DOHH2 (cell line): ENCODE measurements around the gene PRRT2.

Source experiments
- EZH2phosphoT487 ChIP-seq: fragments of 200-600 bp; sonication (generic); IDR thresholded peaks from 2 replicates; pipeline ENCODE4 v1.6.1; 2017; ENCODE audit warnings: borderline replicate concordance, mild to moderate bottlenecking, antibody characterized with exemption, low read length, moderate library complexity, mixed read lengths
- TF ChIP-seq, protein P1 (sequence below): fragments of 200-600 bp; sonication (generic); IDR thresholded peaks from one replicate; pipeline ENCODE4 v1.5.1; 2014; ENCODE audit warnings: antibody characterized with exemption, mild to moderate bottlenecking, low read depth, low read length; ENCODE audit not compliant: poor library complexity, severe bottlenecking

GRCh38 chr16:29852654-29853053, 40.7 kb downstream of the PRRT2 start:
- TF ChIP-seq, protein P1, sequence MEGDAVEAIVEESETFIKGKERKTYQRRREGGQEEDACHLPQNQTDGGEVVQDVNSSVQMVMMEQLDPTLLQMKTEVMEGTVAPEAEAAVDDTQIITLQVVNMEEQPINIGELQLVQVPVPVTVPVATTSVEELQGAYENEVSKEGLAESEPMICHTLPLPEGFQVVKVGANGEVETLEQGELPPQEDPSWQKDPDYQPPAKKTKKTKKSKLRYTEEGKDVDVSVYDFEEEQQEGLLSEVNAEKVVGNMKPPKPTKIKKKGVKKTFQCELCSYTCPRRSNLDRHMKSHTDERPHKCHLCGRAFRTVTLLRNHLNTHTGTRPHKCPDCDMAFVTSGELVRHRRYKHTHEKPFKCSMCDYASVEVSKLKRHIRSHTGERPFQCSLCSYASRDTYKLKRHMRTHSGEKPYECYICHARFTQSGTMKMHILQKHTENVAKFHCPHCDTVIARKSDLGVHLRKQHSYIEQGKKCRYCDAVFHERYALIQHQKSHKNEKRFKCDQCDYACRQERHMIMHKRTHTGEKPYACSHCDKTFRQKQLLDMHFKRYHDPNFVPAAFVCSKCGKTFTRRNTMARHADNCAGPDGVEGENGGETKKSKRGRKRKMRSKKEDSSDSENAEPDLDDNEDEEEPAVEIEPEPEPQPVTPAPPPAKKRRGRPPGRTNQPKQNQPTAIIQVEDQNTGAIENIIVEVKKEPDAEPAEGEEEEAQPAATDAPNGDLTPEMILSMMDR = no peak
- no peak for TF ChIP-seq EZH2phosphoT487
